Epithelial cell of proximal tubule (primary cell): ENCODE data around the gene RNF225. TPM values are rescaled to one million over a fixed set of nuclear protein-coding genes. Genes with fewer than 3 reads are reported as not detected.

Source experiments
- DNase-seq: peaks from one replicate; pipeline ENCODE4 v3.0.0-alpha.2; 2011; ENCODE audit warnings: low read depth
- H3K4me3 ChIP-seq: 2 replicates; pipeline ENCODE4 v1.5.1; 2011; ENCODE audit warnings: low read depth, mild to moderate bottlenecking, low read length
- total RNA-seq: library from RNA; depleted of rRNA; stranded (reverse); fragments of >200 nt; gene quantifications from 2 replicates; pipeline ENCODE4 v1.2.3, GENCODE V29; 2015
- TF ChIP-seq, protein P1 (sequence below): conservative IDR thresholded peaks from 2 replicates; pipeline ENCODE4 v1.5.1; 2012; ENCODE audit warnings: low read depth, mild to moderate bottlenecking, low read length

The RNF225 gene
- total RNA-seq, 1 donor from 2014 or later, result not detected

DNA sequence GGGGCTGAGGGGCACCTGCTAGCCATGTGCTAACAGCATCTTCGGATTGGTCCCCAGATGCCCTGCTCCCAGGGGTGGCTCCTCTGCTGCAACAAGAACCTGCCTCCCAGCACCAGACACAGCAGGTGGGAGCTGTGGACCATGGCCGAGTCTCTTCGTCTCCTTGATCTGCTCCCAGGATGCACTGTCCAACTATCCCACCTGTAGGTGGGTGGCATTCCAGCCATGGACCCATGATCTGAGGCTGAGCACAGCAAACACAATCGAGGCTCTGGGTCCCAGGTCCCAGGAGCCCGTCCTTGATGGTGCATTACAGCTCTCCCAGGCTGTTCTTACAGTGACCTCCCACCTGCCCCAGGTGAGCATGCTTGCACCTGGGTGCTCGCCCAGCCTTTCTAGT lies 16.2 kb upstream of the RNF225 start:
- TF ChIP-seq, protein P1, sequence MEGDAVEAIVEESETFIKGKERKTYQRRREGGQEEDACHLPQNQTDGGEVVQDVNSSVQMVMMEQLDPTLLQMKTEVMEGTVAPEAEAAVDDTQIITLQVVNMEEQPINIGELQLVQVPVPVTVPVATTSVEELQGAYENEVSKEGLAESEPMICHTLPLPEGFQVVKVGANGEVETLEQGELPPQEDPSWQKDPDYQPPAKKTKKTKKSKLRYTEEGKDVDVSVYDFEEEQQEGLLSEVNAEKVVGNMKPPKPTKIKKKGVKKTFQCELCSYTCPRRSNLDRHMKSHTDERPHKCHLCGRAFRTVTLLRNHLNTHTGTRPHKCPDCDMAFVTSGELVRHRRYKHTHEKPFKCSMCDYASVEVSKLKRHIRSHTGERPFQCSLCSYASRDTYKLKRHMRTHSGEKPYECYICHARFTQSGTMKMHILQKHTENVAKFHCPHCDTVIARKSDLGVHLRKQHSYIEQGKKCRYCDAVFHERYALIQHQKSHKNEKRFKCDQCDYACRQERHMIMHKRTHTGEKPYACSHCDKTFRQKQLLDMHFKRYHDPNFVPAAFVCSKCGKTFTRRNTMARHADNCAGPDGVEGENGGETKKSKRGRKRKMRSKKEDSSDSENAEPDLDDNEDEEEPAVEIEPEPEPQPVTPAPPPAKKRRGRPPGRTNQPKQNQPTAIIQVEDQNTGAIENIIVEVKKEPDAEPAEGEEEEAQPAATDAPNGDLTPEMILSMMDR, result no peak
- DNase-seq, result no peak

DNA sequence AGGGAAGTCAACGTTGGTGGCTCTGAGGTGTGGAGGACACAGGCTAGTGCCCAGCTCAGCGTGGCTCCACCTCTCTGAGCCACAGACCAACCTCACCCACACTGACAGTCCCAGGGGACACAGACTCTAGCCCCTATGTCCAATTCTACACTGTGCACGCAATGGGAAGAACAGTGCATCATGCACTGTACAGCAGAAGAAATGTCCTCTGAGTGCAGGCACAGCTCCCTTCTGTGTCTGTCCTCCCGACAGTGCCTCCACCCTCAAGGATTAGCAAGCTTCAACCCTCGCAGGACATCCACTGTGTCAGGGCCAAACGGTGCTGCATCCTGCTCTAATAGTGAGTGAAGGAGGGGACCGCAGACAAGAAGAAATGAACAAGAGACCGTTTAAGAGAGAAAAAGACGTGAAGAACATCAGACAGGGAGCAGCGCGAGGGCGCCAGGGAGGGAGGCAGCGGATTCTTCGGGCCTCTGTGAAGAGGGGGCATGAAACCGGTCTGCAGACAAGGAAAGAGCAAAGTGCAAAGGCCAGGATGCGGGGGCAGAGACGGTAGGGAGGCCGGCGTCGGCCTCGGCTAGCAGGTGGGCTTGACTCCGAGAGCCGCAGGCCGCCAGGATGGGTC lies 15.3 kb upstream of the RNF225 start:
- TF ChIP-seq, protein P1, result no peak
- H3K4me3 ChIP-seq, result peak overlapping the region; percentile 96
- DNase-seq, result no peak

More for the DNA sequence above, 16.2 kb upstream of the RNF225 start:
- peak overlapping the region; percentile 96 for H3K4me3 ChIP-seq

DNA sequence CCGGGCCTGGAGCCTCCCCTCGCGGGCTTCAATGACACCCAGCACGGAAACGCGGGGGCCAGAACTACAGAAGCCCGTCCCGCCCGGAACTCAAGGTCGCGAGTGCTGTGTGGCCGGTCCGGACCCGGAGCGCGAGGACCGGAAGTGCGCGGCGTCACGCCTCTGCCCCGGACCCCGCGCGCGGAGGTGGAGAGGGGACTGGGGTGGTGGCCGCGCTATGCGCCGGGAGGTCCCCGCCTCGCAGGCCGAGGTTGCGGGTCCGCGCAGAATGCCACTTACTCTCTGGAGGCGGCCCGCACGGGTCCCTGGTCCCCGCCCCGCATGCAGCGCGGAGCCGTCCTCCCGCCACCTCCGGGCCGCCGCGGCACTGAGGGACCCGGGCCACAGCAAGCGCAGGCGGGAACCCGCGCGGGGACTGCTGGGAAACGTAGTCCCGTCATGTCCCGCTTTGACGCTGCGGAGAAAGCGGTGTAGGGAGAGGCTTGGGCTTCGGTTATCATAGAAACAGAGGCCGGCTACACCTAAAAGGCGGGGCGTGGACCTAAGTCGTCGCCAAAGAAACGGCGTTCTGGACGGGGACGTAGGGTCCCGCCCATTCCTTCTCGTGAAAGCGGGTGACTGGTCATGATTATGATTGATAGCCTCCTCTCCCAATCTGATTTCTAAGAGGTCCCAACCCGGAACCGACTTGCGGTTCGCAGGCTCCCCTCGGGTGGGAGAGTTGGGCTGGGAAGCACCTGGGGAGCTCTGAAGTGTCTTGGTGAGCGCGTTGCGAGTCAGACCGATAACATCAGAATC lies 14.6 kb upstream of the RNF225 start, which contains the start of gene ZNF837:
Gene ZNF837, minus strand, starts transcription at position 369 of the 798 bp plus-strand sequence. CDS start 11,698 bp downstream, outside the sequence.
- peak; percentile 99 for DNase-seq
- peak within 1 kb of the TSS; percentile 96 for H3K4me3 ChIP-seq
- TF ChIP-seq, protein P1, result no peak

DNA sequence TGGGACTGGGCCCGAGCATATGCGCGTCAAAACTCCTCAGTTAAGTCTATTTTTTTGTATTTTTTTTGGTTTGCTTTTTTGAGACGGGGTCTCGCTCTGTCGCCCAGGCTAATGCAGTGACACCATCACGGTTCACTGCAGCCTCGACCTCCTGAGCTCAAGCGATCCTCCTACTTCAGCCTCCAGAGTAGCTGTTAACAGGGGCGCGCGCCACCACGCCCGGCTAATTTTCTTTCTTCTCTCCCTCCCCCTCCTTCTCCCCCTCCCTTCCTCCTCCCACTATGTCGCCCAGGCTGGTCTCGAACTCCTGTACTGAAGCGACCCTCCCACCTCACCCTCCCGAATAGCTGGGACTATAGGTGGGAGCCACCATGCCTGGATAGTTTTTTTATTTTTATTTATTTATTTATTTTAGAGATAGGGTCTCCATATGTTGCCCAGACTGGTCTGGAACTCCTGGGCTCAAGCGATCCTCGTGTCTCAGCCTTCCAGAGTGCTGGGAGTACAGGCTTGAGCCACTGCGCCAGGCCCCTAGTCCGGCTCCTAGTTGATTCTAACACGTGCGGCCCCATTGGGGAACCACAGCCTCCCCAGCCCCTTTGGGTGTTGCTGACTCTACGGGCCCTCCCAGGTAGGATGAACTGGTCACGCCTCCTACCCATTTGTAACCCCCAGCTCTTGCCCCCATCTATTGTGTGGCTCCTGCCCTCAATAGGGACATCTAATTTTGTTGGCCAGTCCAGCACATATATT lies 13.8 kb upstream of the RNF225 start:
- peak overlapping the region; percentile 96 for H3K4me3 ChIP-seq
- no peak for DNase-seq
- TF ChIP-seq, protein P1, result no peak

DNA sequence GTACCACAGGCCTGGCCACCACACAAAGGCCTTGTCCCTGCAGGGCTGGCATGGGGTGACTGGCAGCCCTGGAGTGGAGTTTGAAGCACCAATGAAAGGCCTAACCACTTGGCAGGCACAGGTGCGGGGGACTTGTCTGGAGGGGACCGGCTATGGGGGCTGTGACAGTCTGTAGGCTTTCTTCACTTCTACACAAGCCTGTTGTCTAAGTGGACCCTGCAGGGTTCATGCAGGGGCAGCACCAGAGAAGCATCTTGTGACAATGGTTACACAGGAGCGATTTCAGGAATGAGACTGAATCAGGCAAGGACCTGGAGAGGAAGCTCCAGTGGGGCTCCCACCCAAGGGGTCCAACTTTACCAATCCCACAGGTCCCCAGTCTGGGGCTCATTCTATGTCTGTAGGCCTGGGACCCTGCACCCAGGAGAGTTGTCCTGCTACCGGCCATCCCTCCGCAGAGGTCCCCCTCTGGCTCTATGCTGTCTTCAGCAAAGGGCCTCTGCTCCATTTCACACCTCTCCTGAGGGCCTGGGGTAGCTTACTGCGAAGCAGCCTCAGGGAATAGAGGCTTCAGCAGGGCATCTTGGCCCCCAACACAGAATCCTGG lies 12.4 kb upstream of the RNF225 start:
- TF ChIP-seq, protein P1, result no peak
- no peak overlapping the region for H3K4me3 ChIP-seq
- no peak for DNase-seq

DNA sequence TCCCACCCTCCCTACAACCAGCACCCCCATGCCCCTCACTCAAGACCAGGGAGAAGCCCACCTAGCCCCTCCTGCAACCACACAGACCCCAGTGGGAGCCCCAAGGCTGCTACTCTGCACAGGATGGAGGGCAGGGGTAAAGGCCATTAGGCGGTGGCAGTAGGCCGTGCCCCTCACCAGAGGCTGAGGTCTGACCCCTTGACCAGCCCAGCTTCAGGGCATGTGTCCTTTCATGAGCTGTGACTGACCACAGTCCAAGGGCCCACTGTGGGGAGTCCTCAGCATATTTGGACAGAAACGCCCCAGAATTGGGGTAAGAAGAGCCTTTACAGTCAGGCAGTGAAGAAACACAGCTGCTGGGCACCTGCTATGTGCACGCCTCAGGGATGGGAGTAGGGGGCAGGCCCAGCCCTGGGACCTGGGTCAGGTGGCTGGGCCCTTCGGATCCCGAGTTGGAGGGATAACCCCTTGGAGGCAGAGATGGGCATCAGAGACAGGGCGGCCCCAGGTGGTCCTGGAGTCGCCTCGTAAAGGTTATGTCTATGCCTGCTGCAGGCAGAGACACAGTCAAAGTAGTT lies 10.1 kb upstream of the RNF225 start:
- TF ChIP-seq, protein P1, result no peak
- peak overlapping the region; percentile 71 for H3K4me3 ChIP-seq
- no peak for DNase-seq
